SIG-M5 treated with dmso at 0.1 percent for 504 hours (cell line): ENCODE measurements around the gene MPP4.

ENCODE experiments used
- DNase-seq: peaks from one replicate; lab custom pipeline; 2025; ENCODE audit not compliant: unreplicated experiment; lab: John Stamatoyannopoulos, UW

MPP4 gene

GRCh38 chr2:201631041-201631440, 67.4 kb downstream of the MPP4 start:
- no peak for DNase-seq

- DNase-seq = no peak
Observed at GRCh38 chr2:201630577-201630976, 67.9 kb downstream of the MPP4 start.

GRCh38 chr2:201628545-201628944, 69.9 kb downstream of the MPP4 start:
- DNase-seq = no peak

- DNase-seq = no peak
Observed at GRCh38 chr2:201622306-201622970, 76.0 kb downstream of the MPP4 start.

- DNase-seq = no peak
Observed at GRCh38 chr2:201621293-201621999, 77.0 kb downstream of the MPP4 start.

- no peak for DNase-seq
Observed at GRCh38 chr2:201618744-201619662, 79.4 kb downstream of the MPP4 start.

GRCh38 chr2:201608021-201608420, 90.4 kb downstream of the MPP4 start:
- no peak for DNase-seq

- DNase-seq = no peak
Observed at GRCh38 chr2:201607568-201607967, 90.9 kb downstream of the MPP4 start.

GRCh38 chr2:201600906-201601305, 97.5 kb downstream of the MPP4 start:
- DNase-seq = no peak

- no peak for DNase-seq
Observed at GRCh38 chr2:201597397-201597796, 101.0 kb downstream of the MPP4 start.
